NCI-H2107 treated with DMSO at 0.1 percent for 48 hours (cell line): ENCODE data around the gene PRRG2.

Source experiments
- DNase-seq: peaks from one replicate; lab custom pipeline; 2025; ENCODE audit not compliant: unreplicated experiment; lab: John Stamatoyannopoulos, UW

Gene PRRG2

DNA sequence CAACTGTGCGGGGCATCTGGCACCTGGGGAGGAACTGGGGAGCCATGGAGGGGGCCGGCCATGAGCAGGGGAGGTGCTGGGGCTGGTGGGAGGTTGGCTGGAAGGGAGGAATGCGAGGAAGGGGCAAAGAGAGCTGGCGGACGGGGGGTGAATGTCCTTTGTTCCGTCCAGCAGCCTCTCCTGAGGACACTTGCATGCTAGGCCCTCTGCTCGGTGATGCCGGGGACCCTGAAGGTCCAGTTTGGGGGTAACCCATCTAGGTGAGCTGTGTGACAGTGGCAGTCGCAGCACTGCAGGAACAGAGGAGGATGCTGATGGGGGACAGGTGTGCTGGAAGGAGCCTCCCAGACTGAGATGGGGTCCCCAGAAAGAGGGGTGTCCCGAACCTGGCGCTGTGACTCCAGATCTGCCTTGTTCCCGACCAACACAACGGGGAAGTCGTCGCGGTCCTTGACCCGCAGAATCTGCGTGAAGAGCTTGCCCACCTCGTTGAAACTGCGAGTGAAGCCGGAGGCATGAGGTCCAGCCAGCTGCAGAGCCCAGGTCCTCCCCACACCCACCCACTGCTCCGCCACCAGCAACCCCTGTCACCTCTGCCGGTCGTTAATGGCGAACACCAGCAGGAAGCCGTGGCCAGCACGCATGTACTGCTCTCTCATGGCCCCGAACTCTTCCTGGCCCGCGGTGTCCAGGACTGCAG is 55.3 kb downstream of the PRRG2 start:
- DNase-seq = no peak

- no peak for DNase-seq
Observed at GRCh38 chr19:49637821-49638738, 57.0 kb downstream of the PRRG2 start.

- DNase-seq = no peak
Observed at GRCh38 chr19:49639401-49640112, 58.4 kb downstream of the PRRG2 start.

GRCh38 chr19:49640113-49640898 is 59.2 kb downstream of the PRRG2 start, which contains the start of gene RRAS:
RRAS (minus strand) TSS chr19:49640143; CDS start chr19:49640098, 45 bp downstream.
- peak; percentile 99 for DNase-seq
